Measurements from ENCODE around the gene SFTPB. TPM values are rescaled to one million over a fixed set of nuclear protein-coding genes. Genes with fewer than 3 reads are reported as not detected.
A peak's percentile ranks its signal among the peaks of the same experiment; 100 is the strongest.

The SFTPB gene
- total RNA-seq, 1 experiment from 2014 or later = not detected

DNA sequence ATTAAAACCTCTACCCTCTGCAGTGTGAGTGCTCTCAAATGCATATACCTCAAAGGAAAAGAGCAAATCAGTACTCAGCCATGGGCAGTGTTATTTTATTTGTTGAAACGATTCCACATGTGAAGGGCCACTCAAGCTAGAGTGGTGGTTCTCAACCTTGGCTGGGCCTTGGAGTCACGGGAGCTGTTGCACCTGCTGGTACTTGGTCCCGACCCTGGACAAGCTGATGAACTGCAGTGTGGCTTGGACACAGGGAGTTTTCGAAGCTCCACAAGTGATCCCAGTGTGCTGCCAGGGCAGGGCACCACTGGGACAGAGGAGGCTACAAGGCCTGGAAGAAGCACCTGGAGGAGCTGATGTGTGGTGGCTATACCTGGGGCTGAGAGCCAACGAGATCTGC is 45.8 kb upstream of the SFTPB start:
- CTCF ChIA-PET = interaction anchor here (1.3 to 1.8 kb wide), 2 partner anchors 15 to 100 kb away, joined by 3 to 5 read pairs; no protein-coding TSS in a partner anchor
- TF ChIP-seq, protein P1, sequence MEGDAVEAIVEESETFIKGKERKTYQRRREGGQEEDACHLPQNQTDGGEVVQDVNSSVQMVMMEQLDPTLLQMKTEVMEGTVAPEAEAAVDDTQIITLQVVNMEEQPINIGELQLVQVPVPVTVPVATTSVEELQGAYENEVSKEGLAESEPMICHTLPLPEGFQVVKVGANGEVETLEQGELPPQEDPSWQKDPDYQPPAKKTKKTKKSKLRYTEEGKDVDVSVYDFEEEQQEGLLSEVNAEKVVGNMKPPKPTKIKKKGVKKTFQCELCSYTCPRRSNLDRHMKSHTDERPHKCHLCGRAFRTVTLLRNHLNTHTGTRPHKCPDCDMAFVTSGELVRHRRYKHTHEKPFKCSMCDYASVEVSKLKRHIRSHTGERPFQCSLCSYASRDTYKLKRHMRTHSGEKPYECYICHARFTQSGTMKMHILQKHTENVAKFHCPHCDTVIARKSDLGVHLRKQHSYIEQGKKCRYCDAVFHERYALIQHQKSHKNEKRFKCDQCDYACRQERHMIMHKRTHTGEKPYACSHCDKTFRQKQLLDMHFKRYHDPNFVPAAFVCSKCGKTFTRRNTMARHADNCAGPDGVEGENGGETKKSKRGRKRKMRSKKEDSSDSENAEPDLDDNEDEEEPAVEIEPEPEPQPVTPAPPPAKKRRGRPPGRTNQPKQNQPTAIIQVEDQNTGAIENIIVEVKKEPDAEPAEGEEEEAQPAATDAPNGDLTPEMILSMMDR (IDR thresholded peaks at IDR 0.05; ENCODE audit: unreplicated experiment) = no peak
- H3K9me3 Mint-ChIP-seq (ENCODE audit: low read depth, unreplicated experiment) = no peaks in the 10 kb centered on the region
- BruUV-seq (replicated peaks) = no TSS peak
- DNase-seq = no peak
- H3K36me3 Mint-ChIP-seq (ENCODE audit: insufficient read depth, unreplicated experiment) = no peaks in the 10 kb centered on the region
- peaks cover 15% of the 10 kb centered on the region for H3K27me3 Mint-ChIP-seq (ENCODE audit: unreplicated experiment)
- intact Hi-C loops (cut with micrococcal nuclease; ENCODE audit: unreplicated experiment) = no loop called here
- H3K27ac Mint-ChIP-seq (ENCODE audit: unreplicated experiment) = no peak overlapping the region
- no peak overlapping the region for H3K4me3 Mint-ChIP-seq (ENCODE audit: low read depth, unreplicated experiment)
- H3K4me1 Mint-ChIP-seq (ENCODE audit: low read depth, unreplicated experiment) = peaks cover 11% of the 10 kb centered on the region

DNA sequence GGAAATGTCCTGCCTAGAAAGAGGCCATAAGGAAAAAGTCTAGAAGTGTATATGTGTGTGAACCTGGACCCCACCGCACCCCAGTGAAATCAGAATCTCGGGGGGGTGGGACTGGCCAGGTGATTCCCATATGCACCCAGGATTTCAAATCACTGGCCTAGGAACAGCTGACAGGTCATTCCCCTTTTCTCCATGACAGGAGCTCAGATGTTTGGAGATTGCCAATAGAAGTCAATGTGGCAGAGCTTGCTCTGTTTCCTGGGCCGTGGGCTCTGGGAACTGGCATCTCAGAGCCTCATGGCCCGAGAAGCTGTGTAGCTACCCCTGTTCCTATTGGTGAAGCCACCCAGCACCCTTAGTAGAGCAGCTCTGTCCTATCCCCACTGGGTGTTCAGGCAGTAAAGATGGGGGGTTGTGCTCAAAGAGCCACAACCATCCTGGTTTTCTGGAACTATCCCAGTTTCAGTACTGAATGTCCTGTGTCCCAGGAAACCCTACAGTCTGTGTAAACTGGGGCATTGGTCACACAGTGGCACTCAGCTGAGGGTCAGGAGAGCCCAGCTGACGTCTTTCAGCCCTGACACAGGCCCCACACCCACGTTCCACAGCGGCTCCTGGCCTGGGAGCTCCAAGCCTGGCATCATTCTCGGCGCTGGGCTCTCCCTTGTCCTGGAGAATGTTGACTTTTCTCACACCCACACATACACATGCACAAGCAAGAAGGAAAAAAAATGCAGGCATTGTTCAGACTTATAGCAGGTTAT is 45.0 kb upstream of the SFTPB start:
- Mint-ChIP-seq H3K36me3 (ENCODE audit: insufficient read depth, unreplicated experiment) (no peaks in the 10 kb centered on the region), H3K27ac (ENCODE audit: unreplicated experiment) (no peak overlapping the region), H3K4me3 (ENCODE audit: low read depth, unreplicated experiment) (no peak overlapping the region), H3K27me3 (ENCODE audit: unreplicated experiment) (peaks cover 7% of the 10 kb centered on the region), H3K4me1 (ENCODE audit: low read depth, unreplicated experiment) (peaks cover 11% of the 10 kb centered on the region), H3K9me3 (ENCODE audit: low read depth, unreplicated experiment) (no peaks in the 10 kb centered on the region)
- peak; percentile 50 for DNase-seq
- intact Hi-C loops (cut with micrococcal nuclease; ENCODE audit: unreplicated experiment) = no loop called here
- TF ChIP-seq, protein P1 (IDR thresholded peaks at IDR 0.05; ENCODE audit: unreplicated experiment) = no peak
- CTCF ChIA-PET = interaction anchor here (0.5 to 1.8 kb wide), 5 partner anchors 9 to 136 kb away, joined by 3 to 5 read pairs (median 3); no protein-coding TSS in a partner anchor
- no TSS peak for BruUV-seq (replicated peaks)

DNA sequence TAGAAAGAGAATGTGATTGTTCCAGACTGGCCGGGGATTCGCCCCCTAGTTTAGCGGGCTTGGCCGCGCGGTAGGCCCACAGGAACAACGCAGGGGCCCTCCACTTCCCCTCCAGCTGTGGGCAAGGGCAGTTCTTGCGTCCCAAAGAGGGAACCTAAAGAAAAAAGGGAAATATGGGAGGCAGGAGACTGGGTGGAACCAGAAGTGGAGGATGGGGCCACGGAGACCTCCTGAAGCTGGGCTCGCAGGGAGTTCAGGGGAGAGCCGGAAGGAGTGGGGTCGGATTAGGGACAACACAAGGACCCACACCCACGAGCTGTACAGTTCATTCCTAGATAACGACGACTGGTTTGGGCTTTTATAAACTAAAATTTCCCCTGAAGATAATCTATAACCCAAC is 44.3 kb upstream of the SFTPB start:
- intact Hi-C loops (cut with micrococcal nuclease; ENCODE audit: unreplicated experiment) = no loop called here
- H3K27me3 Mint-ChIP-seq (ENCODE audit: unreplicated experiment) = no peaks in the 10 kb centered on the region
- H3K4me3 Mint-ChIP-seq (ENCODE audit: low read depth, unreplicated experiment) = no peak overlapping the region
- CTCF ChIA-PET = interaction anchor here (0.5 to 1.8 kb wide), 3 partner anchors 16 to 137 kb away, joined by 3 to 5 read pairs (median 3); no protein-coding TSS in a partner anchor
- H3K36me3 Mint-ChIP-seq (ENCODE audit: insufficient read depth, unreplicated experiment) = no peaks in the 10 kb centered on the region
- DNase-seq = no peak
- TF ChIP-seq, protein P1 (IDR thresholded peaks at IDR 0.05; ENCODE audit: unreplicated experiment) = no peak
- peaks cover 11% of the 10 kb centered on the region for H3K4me1 Mint-ChIP-seq (ENCODE audit: low read depth, unreplicated experiment)
- no peaks in the 10 kb centered on the region for H3K9me3 Mint-ChIP-seq (ENCODE audit: low read depth, unreplicated experiment)
- BruUV-seq (replicated peaks) = no TSS peak
- no peak overlapping the region for H3K27ac Mint-ChIP-seq (ENCODE audit: unreplicated experiment)

DNA sequence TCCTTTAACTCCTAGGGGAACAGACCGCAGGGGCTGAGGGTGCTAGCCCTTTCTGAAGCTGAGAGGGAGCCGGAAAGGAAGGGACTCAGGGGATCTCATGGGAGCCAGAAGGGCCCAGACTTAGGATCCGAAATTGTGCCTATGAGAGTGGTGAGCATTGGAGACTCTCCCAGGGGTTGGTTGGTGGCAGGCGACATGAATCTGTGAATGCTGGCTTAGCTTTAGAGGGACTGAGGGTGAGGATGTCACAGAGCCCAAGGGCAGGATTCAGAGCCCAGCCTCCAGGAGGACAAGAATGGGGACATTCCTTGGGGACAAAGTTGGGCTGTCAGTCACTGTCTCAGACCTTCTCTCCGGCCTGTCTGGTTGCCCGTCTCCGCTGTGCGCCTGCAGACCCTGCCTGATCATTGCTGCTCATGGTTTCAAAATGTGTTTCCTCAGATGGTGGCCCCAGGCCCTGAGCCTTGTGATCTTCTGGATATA is 43.6 kb upstream of the SFTPB start:
- no peaks in the 10 kb centered on the region for H3K27me3 Mint-ChIP-seq (ENCODE audit: unreplicated experiment)
- CTCF ChIA-PET = no interaction called here
- no TSS peak for BruUV-seq (replicated peaks)
- no peak for DNase-seq
- no peak overlapping the region for H3K4me3 Mint-ChIP-seq (ENCODE audit: low read depth, unreplicated experiment)
- no peak overlapping the region for H3K27ac Mint-ChIP-seq (ENCODE audit: unreplicated experiment)
- no peaks in the 10 kb centered on the region for H3K36me3 Mint-ChIP-seq (ENCODE audit: insufficient read depth, unreplicated experiment)
- H3K9me3 Mint-ChIP-seq (ENCODE audit: low read depth, unreplicated experiment) = no peaks in the 10 kb centered on the region
- TF ChIP-seq, protein P1 (IDR thresholded peaks at IDR 0.05; ENCODE audit: unreplicated experiment) = no peak
- intact Hi-C loops (cut with micrococcal nuclease; ENCODE audit: unreplicated experiment) = no loop called here
- peaks cover 11% of the 10 kb centered on the region for H3K4me1 Mint-ChIP-seq (ENCODE audit: low read depth, unreplicated experiment)

All from Calu3 (cell line).